OCI-LY3 (cell line): ENCODE results near the gene SDK1.

ENCODE experiments used
- CTCF ChIP-seq: fragments of 200-600, 300-600 bp; sonication (generic); IDR thresholded peaks from 2 replicates; pipeline ENCODE4 v1.5.1; 2014; ENCODE audit warnings: antibody characterized with exemption, low read length, low read depth
- EZH2phosphoT487 ChIP-seq: fragments of 200-600 bp; shearing (Covaris generic); IDR thresholded peaks from 2 replicates; pipeline ENCODE4 v1.6.1; 2018; ENCODE audit warnings: antibody characterized with exemption, mixed run types, low read depth

DNA sequence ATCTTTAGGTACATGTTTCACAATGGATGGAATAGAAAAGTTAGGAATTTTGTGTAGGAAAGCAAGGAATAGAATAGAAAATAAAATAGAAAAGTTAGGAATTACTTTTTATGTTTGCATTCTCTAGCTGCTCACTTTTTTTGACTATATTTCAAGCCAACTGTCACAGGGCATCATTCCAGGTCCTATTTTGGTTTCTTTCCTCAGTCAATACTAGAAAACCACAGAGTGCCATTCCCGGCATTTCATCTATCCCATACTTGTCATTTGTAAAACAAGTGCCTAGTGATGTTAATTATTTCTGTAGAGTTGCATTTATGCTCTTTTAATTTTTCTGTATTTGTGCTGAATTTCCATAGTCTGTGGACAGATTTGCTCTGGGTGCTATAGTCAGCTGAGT, 66.2 kb downstream of the SDK1 start:
- TF ChIP-seq CTCF (no peak), EZH2phosphoT487 (no peak)
